ENCODE results near the gene HNMT. TPM values are rescaled to one million over a fixed set of nuclear protein-coding genes. Genes with fewer than 3 reads are reported as not detected.

The HNMT gene
- total and polyA plus RNA-seq, 2 of the 8 experiments (the other 6 are each of a cell fraction or from before 2014, with no cell fraction given) = 1.6 to 3.6 TPM

- TF ChIP-seq CHD7 (IDR thresholded peaks at IDR 0.05; ENCODE audit: insufficient replicate concordance, low read length) (no peak), KDM4A (IDR thresholded peaks at IDR 0.05; ENCODE audit: low read depth, low read length, severe bottlenecking) (no peak), RNF2 (IDR thresholded peaks at IDR 0.05; ENCODE audit: borderline replicate concordance, low read depth, low read length, missing control alignments, poor library complexity, severe bottlenecking) (no peak), NANOG (IDR thresholded peaks at IDR 0.05; ENCODE audit: insufficient read depth, low read depth, low read length, poor library complexity, severe bottlenecking) (no peak), ASH2L (IDR thresholded peaks at IDR 0.05; ENCODE audit: low read length) (no peak), CBX8 (IDR thresholded peaks at IDR 0.05; ENCODE audit: borderline replicate concordance, low read depth, low read length) (no peak), BRCA1 (IDR thresholded peaks at IDR 0.05; ENCODE audit: low read depth, low read length) (no peak), NRF1 (IDR thresholded peaks at IDR 0.05; ENCODE audit: low read depth, low read length) (no peak)
Measured at GRCh38 chr2:137935591-137935990, 28.7 kb upstream of the HNMT start (continued).
